ENCODE results near the gene DUSP5. TPM values are rescaled to one million over a fixed set of nuclear protein-coding genes. Genes with fewer than 3 reads are reported as not detected.

DUSP5 gene
- total and polyA plus RNA-seq, 10 of the 15 experiments (the other 5 are each of a cell fraction or from before 2014, with no cell fraction given), result 2.1 to 95.9 (median 23.4) TPM

DNA sequence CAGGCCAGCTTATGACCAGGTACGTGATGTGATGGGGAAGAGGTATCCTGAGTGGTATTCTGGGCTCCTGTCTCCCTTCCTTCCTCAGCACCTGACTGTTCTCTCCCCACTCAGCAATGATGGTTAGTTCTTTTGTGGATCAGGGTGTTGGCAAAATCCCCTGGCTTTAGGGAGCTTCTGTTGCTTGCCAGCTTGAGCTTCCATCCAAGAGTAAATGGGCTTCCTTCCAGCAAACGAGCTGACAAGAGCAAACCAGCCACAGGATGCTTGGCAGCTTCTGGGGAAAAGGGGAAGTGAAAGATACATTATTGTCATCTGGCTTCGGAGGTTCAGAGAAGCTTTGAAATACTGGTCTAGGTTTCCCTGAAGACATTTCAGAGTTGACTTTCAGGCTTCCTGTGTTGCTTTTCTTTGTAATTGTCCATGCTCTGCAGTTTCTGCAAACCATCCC, 5.2 kb downstream of the DUSP5 start (continued):
- TF ChIP-seq IKZF2 (IDR thresholded peaks at IDR 0.05), result peak; percentile 98
- no peak for TF ChIP-seq ZZZ3 (IDR thresholded peaks at IDR 0.05; ENCODE audit: control insufficient read depth, insufficient read length, low read depth)
- no peak for TF ChIP-seq JUND (IDR thresholded peaks at IDR 0.05; ENCODE audit: low read depth, low read length)
- peak; percentile 86 for TF ChIP-seq TCF7 (IDR thresholded peaks at IDR 0.05; ENCODE audit: borderline replicate concordance)
- peak; percentile 73 for TF ChIP-seq NBN (IDR thresholded peaks at IDR 0.05)
- no peak for TF ChIP-seq NR2C2 (IDR thresholded peaks at IDR 0.05; ENCODE audit: borderline replicate concordance, control insufficient read depth, insufficient read length, low read depth)
- TF ChIP-seq KLF5 (IDR thresholded peaks at IDR 0.05; ENCODE audit: partially characterized antibody), result no peak
- no peak for TF ChIP-seq CHD4 (IDR thresholded peaks at IDR 0.05)
- no peak for TF ChIP-seq KDM1A (IDR thresholded peaks at IDR 0.05; ENCODE audit: borderline replicate concordance)
- peak; percentile 91 for TF ChIP-seq POLR2AphosphoS5 (IDR thresholded peaks at IDR 0.05; ENCODE audit: low read length)
- TF ChIP-seq SUPT20H (IDR thresholded peaks at IDR 0.05; ENCODE audit: borderline replicate concordance, control insufficient read depth, low read depth, low read length), result no peak
- TF ChIP-seq NFYA (IDR thresholded peaks at IDR 0.05; ENCODE audit: borderline replicate concordance, low read depth, low read length), result no peak
- TF ChIP-seq SIX5 (IDR thresholded peaks at IDR 0.05; ENCODE audit: low read depth, low read length, severe bottlenecking), result no peak
- no peak for TF ChIP-seq SMAD5 (IDR thresholded peaks at IDR 0.05; ENCODE audit: low read depth)
- TF ChIP-seq RFX5 (IDR thresholded peaks at IDR 0.05; ENCODE audit: low read depth, low read length), result no peak
- TF ChIP-seq, protein P1, sequence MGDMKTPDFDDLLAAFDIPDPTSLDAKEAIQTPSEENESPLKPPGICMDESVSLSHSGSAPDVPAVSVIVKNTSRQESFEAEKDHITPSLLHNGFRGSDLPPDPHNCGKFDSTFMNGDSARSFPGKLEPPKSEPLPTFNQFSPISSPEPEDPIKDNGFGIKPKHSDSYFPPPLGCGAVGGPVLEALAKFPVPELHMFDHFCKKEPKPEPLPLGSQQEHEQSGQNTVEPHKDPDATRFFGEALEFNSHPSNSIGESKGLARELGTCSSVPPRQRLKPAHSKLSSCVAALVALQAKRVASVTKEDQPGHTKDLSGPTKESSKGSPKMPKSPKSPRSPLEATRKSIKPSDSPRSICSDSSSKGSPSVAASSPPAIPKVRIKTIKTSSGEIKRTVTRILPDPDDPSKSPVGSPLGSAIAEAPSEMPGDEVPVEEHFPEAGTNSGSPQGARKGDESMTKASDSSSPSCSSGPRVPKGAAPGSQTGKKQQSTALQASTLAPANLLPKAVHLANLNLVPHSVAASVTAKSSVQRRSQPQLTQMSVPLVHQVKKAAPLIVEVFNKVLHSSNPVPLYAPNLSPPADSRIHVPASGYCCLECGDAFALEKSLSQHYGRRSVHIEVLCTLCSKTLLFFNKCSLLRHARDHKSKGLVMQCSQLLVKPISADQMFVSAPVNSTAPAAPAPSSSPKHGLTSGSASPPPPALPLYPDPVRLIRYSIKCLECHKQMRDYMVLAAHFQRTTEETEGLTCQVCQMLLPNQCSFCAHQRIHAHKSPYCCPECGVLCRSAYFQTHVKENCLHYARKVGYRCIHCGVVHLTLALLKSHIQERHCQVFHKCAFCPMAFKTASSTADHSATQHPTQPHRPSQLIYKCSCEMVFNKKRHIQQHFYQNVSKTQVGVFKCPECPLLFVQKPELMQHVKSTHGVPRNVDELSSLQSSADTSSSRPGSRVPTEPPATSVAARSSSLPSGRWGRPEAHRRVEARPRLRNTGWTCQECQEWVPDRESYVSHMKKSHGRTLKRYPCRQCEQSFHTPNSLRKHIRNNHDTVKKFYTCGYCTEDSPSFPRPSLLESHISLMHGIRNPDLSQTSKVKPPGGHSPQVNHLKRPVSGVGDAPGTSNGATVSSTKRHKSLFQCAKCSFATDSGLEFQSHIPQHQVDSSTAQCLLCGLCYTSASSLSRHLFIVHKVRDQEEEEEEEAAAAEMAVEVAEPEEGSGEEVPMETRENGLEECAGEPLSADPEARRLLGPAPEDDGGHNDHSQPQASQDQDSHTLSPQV (IDR thresholded peaks at IDR 0.05), result no peak
- TF ChIP-seq, protein P2, sequence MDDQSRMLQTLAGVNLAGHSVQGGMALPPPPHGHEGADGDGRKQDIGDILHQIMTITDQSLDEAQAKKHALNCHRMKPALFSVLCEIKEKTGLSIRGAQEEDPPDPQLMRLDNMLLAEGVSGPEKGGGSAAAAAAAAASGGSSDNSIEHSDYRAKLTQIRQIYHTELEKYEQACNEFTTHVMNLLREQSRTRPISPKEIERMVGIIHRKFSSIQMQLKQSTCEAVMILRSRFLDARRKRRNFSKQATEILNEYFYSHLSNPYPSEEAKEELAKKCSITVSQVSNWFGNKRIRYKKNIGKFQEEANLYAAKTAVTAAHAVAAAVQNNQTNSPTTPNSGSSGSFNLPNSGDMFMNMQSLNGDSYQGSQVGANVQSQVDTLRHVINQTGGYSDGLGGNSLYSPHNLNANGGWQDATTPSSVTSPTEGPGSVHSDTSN (IDR thresholded peaks at IDR 0.05; ENCODE audit: insufficient replicate concordance, low read depth, low read length), result no peak
- TF ChIP-seq, protein P3, sequence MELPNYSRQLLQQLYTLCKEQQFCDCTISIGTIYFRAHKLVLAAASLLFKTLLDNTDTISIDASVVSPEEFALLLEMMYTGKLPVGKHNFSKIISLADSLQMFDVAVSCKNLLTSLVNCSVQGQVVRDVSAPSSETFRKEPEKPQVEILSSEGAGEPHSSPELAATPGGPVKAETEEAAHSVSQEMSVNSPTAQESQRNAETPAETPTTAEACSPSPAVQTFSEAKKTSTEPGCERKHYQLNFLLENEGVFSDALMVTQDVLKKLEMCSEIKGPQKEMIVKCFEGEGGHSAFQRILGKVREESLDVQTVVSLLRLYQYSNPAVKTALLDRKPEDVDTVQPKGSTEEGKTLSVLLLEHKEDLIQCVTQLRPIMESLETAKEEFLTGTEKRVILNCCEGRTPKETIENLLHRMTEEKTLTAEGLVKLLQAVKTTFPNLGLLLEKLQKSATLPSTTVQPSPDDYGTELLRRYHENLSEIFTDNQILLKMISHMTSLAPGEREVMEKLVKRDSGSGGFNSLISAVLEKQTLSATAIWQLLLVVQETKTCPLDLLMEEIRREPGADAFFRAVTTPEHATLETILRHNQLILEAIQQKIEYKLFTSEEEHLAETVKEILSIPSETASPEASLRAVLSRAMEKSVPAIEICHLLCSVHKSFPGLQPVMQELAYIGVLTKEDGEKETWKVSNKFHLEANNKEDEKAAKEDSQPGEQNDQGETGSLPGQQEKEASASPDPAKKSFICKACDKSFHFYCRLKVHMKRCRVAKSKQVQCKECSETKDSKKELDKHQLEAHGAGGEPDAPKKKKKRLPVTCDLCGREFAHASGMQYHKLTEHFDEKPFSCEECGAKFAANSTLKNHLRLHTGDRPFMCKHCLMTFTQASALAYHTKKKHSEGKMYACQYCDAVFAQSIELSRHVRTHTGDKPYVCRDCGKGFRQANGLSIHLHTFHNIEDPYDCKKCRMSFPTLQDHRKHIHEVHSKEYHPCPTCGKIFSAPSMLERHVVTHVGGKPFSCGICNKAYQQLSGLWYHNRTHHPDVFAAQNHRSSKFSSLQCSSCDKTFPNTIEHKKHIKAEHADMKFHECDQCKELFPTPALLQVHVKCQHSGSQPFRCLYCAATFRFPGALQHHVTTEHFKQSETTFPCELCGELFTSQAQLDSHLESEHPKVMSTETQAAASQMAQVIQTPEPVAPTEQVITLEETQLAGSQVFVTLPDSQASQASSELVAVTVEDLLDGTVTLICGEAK (IDR thresholded peaks at IDR 0.05; ENCODE audit: borderline replicate concordance), result no peak
- peak; percentile 51; the same call in 1 of the 2 replicates for TF ChIP-seq ZNF24 (IDR thresholded peaks at IDR 0.05)
- TF ChIP-seq CREM (IDR thresholded peaks at IDR 0.05; ENCODE audit: low read depth), result peak; percentile 85
- TF ChIP-seq GABPA (IDR thresholded peaks at IDR 0.05; ENCODE audit: low read depth), result no peak
- peak; percentile 66 to 67; a peak in 2 of 4 replicates for TF ChIP-seq BHLHE40 (IDR thresholded peaks at IDR 0.05; ENCODE audit: borderline replicate concordance in 1 of 2, low read depth in 2 of 2, low read length in 1 of 2)
- 0 out of 2 replicates have a peak, but pooled peaks have one; percentile 25 for TF ChIP-seq YY1 (IDR thresholded peaks at IDR 0.05; ENCODE audit: low read depth, low read length)
